ENCODE results near the gene COPB1.

COPB1 gene

GRCh38 chr11:14411818-14412217 is 87.8 kb downstream of the COPB1 start:
- H3K9ac ChIP-seq (ENCODE audit: low read length): no peak overlapping the region
- H3K4me1 ChIP-seq (ENCODE audit: control insufficient read depth, insufficient read depth, low read length): peaks cover 62% of the 10 kb centered on the region
- H3K27ac ChIP-seq (ENCODE audit: low read depth, low read length): no peak overlapping the region
- H3K4me3 ChIP-seq (ENCODE audit: low read depth, low read length): no peak overlapping the region
- H3K36me3 ChIP-seq (ENCODE audit: control insufficient read depth, insufficient read depth, low read length): no peaks in the 10 kb centered on the region
- H3K27me3 ChIP-seq (ENCODE audit: control insufficient read depth, insufficient read depth, low read length): no peaks in the 10 kb centered on the region
- H3K9me3 ChIP-seq (ENCODE audit: control insufficient read depth, insufficient read depth, low read depth, low read length): no peaks in the 10 kb centered on the region

- Histone ChIP-seq H3K27ac (ENCODE audit: low read depth, low read length) (no peak overlapping the region), H3K36me3 (ENCODE audit: control insufficient read depth, insufficient read depth, low read length) (no peaks in the 10 kb centered on the region), H3K9me3 (ENCODE audit: control insufficient read depth, insufficient read depth, low read depth, low read length) (no peaks in the 10 kb centered on the region), H3K4me3 (ENCODE audit: low read depth, low read length) (no peak overlapping the region), H3K9ac (ENCODE audit: low read length) (no peak overlapping the region), H3K4me1 (ENCODE audit: control insufficient read depth, insufficient read depth, low read length) (peaks cover 57% of the 10 kb centered on the region), H3K27me3 (ENCODE audit: control insufficient read depth, insufficient read depth, low read length) (no peaks in the 10 kb centered on the region)
These were observed 89.7 kb downstream of the COPB1 start for GRCh38 chr11:14409891-14410290.

- no peak overlapping the region for H3K9ac ChIP-seq (ENCODE audit: low read length)
- no peak overlapping the region for H3K27ac ChIP-seq (ENCODE audit: low read depth, low read length)
- H3K4me3 ChIP-seq (ENCODE audit: low read depth, low read length): no peak overlapping the region
- no peaks in the 10 kb centered on the region for H3K27me3 ChIP-seq (ENCODE audit: control insufficient read depth, insufficient read depth, low read length)
- H3K4me1 ChIP-seq (ENCODE audit: control insufficient read depth, insufficient read depth, low read length): peaks cover 50% of the 10 kb centered on the region
- no peaks in the 10 kb centered on the region for H3K36me3 ChIP-seq (ENCODE audit: control insufficient read depth, insufficient read depth, low read length)
- H3K9me3 ChIP-seq (ENCODE audit: control insufficient read depth, insufficient read depth, low read depth, low read length): no peaks in the 10 kb centered on the region
These were observed 91.0 kb downstream of the COPB1 start for GRCh38 chr11:14408612-14409011.
